Stimulated activated CD8-positive, alpha-beta memory T cell treated with anti-CD3 and anti-CD28 coated beads, Interleukin-4, amount 100 ng/mL, for 4 hours (primary cell): Measurements from ENCODE around the gene ADK.
"Not testable (repeated sequence)": the region's sequence is repeated elsewhere in the genome, so short reads cannot be mapped to it uniquely, and the experiment has no call there.

Source experiments
- DNase-seq, 2 donors: peaks; one replicate each; pipeline ENCODE4 v3.0.0-alpha.2; 2020; ENCODE audit warnings: low read depth in 2 of 2, low spot score in 1 of 2

Gene ADK

GRCh38 chr10:74179111-74179710 lies 28.2 kb downstream of the ADK start:
- DNase-seq: no peak

GRCh38 chr10:74186678-74187077 lies 35.7 kb downstream of the ADK start:
- DNase-seq: no peak

GRCh38 chr10:74187237-74187636 lies 36.2 kb downstream of the ADK start:
- DNase-seq: no peak

GRCh38 chr10:74188617-74189016 lies 37.6 kb downstream of the ADK start:
- DNase-seq: not testable (repeated sequence)

- DNase-seq: no peak
Observed at GRCh38 chr10:74189999-74190421, 39.0 kb downstream of the ADK start.

- DNase-seq: no peak
Observed at GRCh38 chr10:74190494-74190893, 39.5 kb downstream of the ADK start.

- DNase-seq: no peak
Observed at GRCh38 chr10:74194545-74194944, 43.5 kb downstream of the ADK start.

- no peak for DNase-seq
Observed at GRCh38 chr10:74194999-74195398, 44.0 kb downstream of the ADK start.

GRCh38 chr10:74199315-74199714 lies 48.3 kb downstream of the ADK start:
- no peak for DNase-seq

- no peak for DNase-seq
Observed at GRCh38 chr10:74202356-74202755, 51.3 kb downstream of the ADK start.

GRCh38 chr10:74206746-74207145 lies 55.7 kb downstream of the ADK start:
- no peak for DNase-seq

- DNase-seq: no peak
Observed at GRCh38 chr10:74207691-74208480, 56.9 kb downstream of the ADK start.

- no peak for DNase-seq
Observed at GRCh38 chr10:74208997-74209396, 58.0 kb downstream of the ADK start.

- no peak for DNase-seq
Observed at GRCh38 chr10:74213019-74213418, 62.0 kb downstream of the ADK start.

- DNase-seq: no peak
Observed at GRCh38 chr10:74213571-74214162, 62.6 kb downstream of the ADK start.

GRCh38 chr10:74217110-74217509 lies 66.1 kb downstream of the ADK start:
- not testable (repeated sequence) for DNase-seq

GRCh38 chr10:74222467-74222866 lies 71.4 kb downstream of the ADK start:
- DNase-seq: not testable (repeated sequence)

- no peak for DNase-seq
Observed at GRCh38 chr10:74223755-74224529, 72.9 kb downstream of the ADK start.

GRCh38 chr10:74227697-74228424 lies 76.8 kb downstream of the ADK start:
- DNase-seq: no peak

- no peak for DNase-seq
Observed at GRCh38 chr10:74231375-74231774, 80.4 kb downstream of the ADK start.

GRCh38 chr10:74233281-74233680 lies 82.3 kb downstream of the ADK start:
- no peak for DNase-seq
